Ovary (tissue), 9 donors: ENCODE measurements around the gene RSPH6A. TPM values are rescaled to one million over a fixed set of nuclear protein-coding genes. Genes with fewer than 3 reads are reported as not detected.

ENCODE experiments used
- DNase-seq, 5 donors: peaks; one replicate each; pipeline ENCODE4 v3.0.0-alpha.2; 2019 to 2020
- H3K27ac ChIP-seq, 2 donors: fragments of 200-600 bp; one replicate each; pipeline versions ENCODE4 v1.5.1 to v1.8.0; 2019 to 2022
- H3K27me3 ChIP-seq: fragments of 200-600 bp; one replicate; pipeline ENCODE4 v1.8.0; 2022
- H3K36me3 ChIP-seq: fragments of 200-600 bp; sonication (generic); one replicate; pipeline ENCODE4 v1.5.1; 2019
- H3K4me1 ChIP-seq: one replicate; pipeline ENCODE4 v1.8.1; 2013; ENCODE audit warnings: mild to moderate bottlenecking, moderate library complexity; ENCODE audit not compliant: insufficient read depth
- H3K4me3 ChIP-seq: fragments of 200-600 bp; sonication (generic); one replicate; pipeline ENCODE4 v1.5.1; 2017
- H3K9me3 ChIP-seq, 2 donors: fragments of 200-600 bp in 1 of 2; sonication (generic) in 1 of 2; one replicate each; pipeline versions ENCODE4 v1.5.1 to v1.8.1; 2013 to 2019; ENCODE audit warnings: mild to moderate bottlenecking in 1 of 2, moderate library complexity in 1 of 2
- EP300 ChIP-seq: sonication (generic); formaldehyde crosslinking; IDR thresholded peaks from one replicate; pipeline ENCODE4 v1.6.1; 2017; ENCODE audit warnings: antibody characterized with exemption
- POLR2A ChIP-seq: fragments of 450-650 bp; IDR thresholded peaks from one replicate; pipeline ENCODE4 v1.6.1; 2017; ENCODE audit warnings: antibody characterized with exemption, mild to moderate bottlenecking, moderate library complexity
- WGBS, 3 donors: extraction: QIAGEN DNeasy Blood & Tissue Kit in 1 of 3; methylation state at CpG; one replicate each; pipeline versions ENCODE4 v1.1.5 to v1.1.7; 2013 to 2017; 5-methylcytosine and 5-hydroxymethylcytosine counted together
- intact Hi-C, 4 donors: fragments of 100-400 bp; cut with DNase I; formaldehyde crosslinking; loops; one replicate each; pipeline versions ENCODE4 v1.11.0 to v1.15.1; 2022 to 2023
- polyA plus RNA-seq, 2 donors: library from polyadenylated mRNA; stranded (reverse); fragments of 200-250 nt in 1 of 2; fragments of 350-450 nt in 1 of 2; fragmentation: Illumina TruSeq in 1 of 2; extraction: RNeasy Lipid Tissue Mini Kit (QIAGEN cat#74804) in 1 of 2; gene quantifications; one replicate each; pipeline ENCODE4 v1.2.3, GENCODE V29; 2013 to 2014
- total RNA-seq, 7 donors: library from RNA; depleted of rRNA in 2 of 7; stranded (reverse); fragments of >200 nt in 2 of 7; fragmentation: NEBNext Ultra II Directional in 3 of 7; extraction: Animal tissue kit (Norgen Biotek cat#: 25700) in 3 of 7; gene quantifications; one replicate each; pipeline versions ENCODE4 v1.1.0 to v1.2.4, GENCODE V29; 2016 to 2023
- TF ChIP-seq, protein P1 (sequence below), 3 donors: fragments of 450-650 bp in 2 of 3; fragments of 200-600 bp in 1 of 3; IDR thresholded peaks; one replicate each; pipeline versions ENCODE4 v1.5.1 to v1.8.0; 2016 to 2022; ENCODE audit warnings: antibody characterized with exemption in 3 of 3, mild to moderate bottlenecking in 1 of 3
- donor health status: DM: no; HTN: no; CAD: no; lungs with moderate emphysema.
- donor health status: DM: no; HTN: no; CAD: no.
- donor health status: Bipolar disorder and iron deficiency.
- donor health status: DM: yes; HTN: yes; CAD: no.
- donor health status: DM: no; HTN: no; CAD: no.
- donor health status: DM: yes; HTN: yes; CAD: no.

Gene RSPH6A
- total and polyA plus RNA-seq, 9 donors: 0.13 to 0.15 TPM; not detected in 7

DNA sequence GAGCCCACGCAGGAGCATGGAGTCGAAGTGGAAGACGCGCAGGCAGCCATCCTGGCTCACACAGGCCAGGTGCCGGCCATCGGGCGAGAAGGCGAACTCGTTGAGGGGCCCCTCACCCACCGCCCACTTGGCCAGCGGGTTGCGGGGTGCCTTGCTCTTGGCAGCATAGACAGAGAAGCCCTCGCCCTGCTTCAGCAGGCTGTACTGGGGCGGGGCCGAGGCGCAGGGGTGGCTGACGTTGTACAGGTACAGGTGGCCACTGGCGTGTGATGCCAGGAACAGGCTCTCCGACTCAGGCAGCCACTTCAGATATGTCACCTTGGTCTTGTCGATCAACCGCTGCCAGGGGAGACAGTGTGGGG lies 28.6 kb downstream of the RSPH6A start:
- Histone ChIP-seq H3K4me1 (peaks cover 7% of the 10 kb centered on the region), H3K9me3 (no peaks in the 10 kb centered on the region), H3K4me3 (no peak overlapping the region), H3K27ac (no peak overlapping the region), H3K36me3 (no peaks in the 10 kb centered on the region), H3K27me3 (no peaks in the 10 kb centered on the region)
- WGBS, 3 donors: 91% methylated on average over 21 of the region's 21 CpGs
- no peak for TF ChIP-seq EP300
- TF ChIP-seq, protein P1, sequence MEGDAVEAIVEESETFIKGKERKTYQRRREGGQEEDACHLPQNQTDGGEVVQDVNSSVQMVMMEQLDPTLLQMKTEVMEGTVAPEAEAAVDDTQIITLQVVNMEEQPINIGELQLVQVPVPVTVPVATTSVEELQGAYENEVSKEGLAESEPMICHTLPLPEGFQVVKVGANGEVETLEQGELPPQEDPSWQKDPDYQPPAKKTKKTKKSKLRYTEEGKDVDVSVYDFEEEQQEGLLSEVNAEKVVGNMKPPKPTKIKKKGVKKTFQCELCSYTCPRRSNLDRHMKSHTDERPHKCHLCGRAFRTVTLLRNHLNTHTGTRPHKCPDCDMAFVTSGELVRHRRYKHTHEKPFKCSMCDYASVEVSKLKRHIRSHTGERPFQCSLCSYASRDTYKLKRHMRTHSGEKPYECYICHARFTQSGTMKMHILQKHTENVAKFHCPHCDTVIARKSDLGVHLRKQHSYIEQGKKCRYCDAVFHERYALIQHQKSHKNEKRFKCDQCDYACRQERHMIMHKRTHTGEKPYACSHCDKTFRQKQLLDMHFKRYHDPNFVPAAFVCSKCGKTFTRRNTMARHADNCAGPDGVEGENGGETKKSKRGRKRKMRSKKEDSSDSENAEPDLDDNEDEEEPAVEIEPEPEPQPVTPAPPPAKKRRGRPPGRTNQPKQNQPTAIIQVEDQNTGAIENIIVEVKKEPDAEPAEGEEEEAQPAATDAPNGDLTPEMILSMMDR (IDR thresholded peaks at IDR 0.05): no peak
- intact Hi-C loops: no loop called here
- DNase-seq: no peak

DNA sequence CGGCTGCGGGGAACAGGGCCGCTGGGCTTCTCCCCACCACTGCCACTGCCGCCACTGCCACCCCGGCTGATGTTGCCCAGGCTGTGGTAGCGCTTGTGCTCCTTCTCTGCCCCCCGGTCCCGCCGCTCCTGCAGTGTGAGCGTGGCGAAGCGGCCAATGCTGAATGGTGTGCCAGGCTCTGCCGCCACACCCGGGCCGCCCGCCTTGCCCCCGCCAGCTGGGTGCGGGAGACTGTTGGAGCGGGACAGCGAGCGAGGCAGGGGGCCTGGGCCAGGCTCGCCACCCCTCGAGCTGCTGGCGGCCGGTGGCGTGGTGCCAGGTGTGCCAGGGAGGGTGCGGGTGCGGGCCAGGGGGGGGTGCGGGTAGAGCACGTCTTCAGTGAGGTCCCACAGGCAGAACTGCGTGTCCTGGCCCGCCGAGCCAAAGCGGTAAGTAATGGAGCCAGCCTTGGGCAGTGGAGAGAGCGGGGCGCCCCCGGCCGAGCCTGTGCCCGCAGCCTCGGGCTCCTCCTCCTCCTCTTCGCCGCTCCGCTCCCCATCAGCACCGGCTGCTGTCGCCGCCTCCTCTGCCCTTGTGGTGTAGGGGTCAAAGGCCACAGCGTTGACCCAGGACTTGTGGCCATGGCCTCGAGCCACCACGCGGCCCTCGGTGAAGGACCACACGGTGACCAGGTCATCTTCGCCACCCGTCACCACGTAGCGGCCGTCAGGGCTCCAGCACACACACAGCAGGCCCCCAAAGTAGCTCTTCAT lies 29.2 kb downstream of the RSPH6A start:
- intact Hi-C loops: no loop called here
- Histone ChIP-seq H3K27ac (no peak overlapping the region), H3K36me3 (no peaks in the 10 kb centered on the region), H3K9me3 (no peaks in the 10 kb centered on the region), H3K4me1 (peaks cover 5% of the 10 kb centered on the region), H3K27me3 (no peaks in the 10 kb centered on the region), H3K4me3 (no peak overlapping the region)
- 87 to 94% (median 87%) methylated on average over 57 of the region's 57 CpGs for WGBS, 3 donors
- peak in 2 of 5 donors; percentile 37 to 50 for DNase-seq
- no peak for TF ChIP-seq POLR2A
- TF ChIP-seq, protein P1 (IDR thresholded peaks at IDR 0.05): no peak
- TF ChIP-seq EP300: no peak

DNA sequence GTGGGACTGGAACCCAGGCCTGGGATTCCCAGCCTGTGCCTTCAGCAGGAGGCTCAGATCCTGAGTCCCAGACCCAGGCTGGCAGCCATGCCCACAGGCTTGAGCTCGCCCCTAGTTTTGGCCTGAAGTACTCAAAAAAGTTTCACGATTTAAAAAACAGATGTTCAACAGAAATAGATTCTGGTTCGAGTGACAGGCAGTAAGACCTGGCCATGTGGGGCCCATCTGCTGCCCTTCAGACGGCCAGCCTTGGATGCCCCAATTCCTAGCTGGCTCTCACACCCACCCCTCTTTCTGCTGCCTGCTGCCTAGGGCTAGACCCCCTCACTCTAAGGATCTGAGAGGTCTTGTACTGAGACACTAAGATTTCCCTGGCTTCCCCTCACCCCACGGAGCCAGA lies 30.0 kb downstream of the RSPH6A start:
- WGBS, 3 donors: 69 to 85% (median 73%) methylated on average over 5 of the region's 5 CpGs
- no peak for DNase-seq
- intact Hi-C loops: no loop called here
- TF ChIP-seq EP300: no peak
- no peak for TF ChIP-seq POLR2A
- TF ChIP-seq, protein P1 (IDR thresholded peaks at IDR 0.05): no peak
- Histone ChIP-seq H3K4me1 (peaks cover 11% of the 10 kb centered on the region), H3K9me3 (no peaks in the 10 kb centered on the region), H3K27me3 (no peaks in the 10 kb centered on the region), H3K36me3 (no peaks in the 10 kb centered on the region), H3K27ac (peak overlapping the region in 1 of 2 donors; percentile 78), H3K4me3 (no peak overlapping the region)

DNA sequence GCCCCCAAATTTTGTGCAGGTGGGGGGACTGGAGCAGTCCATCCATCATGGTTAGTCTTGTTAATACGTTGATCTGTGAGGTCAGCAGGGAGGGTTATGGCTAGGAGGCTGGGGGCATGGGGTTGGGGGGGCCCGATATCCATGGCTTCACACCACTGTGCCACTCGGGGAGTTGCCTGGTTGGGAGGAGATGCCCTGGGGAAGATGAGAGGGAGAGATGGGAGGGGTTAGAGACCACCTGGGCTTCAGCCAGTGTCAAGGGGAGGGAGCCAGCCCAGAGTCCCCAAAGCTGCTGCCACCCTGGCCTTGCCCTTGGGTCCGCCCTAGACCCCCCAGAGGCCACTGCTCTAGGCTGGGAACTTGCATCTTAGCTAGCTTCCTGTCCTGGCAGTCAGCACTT lies 31.0 kb downstream of the RSPH6A start:
- Histone ChIP-seq H3K9me3 (no peaks in the 10 kb centered on the region), H3K27ac (peak overlapping the region; percentile 71 to 78), H3K27me3 (no peaks in the 10 kb centered on the region), H3K4me1 (peaks cover 15% of the 10 kb centered on the region), H3K36me3 (no peaks in the 10 kb centered on the region), H3K4me3 (no peak overlapping the region)
- intact Hi-C loops: loop anchor here in 1 of 4 donors (5.0 kb wide), 1 partner anchor 277 kb away; the partner anchor contains the start of gene VASP
- TF ChIP-seq EP300: no peak
- TF ChIP-seq POLR2A: no peak
- TF ChIP-seq, protein P1 (IDR thresholded peaks at IDR 0.05): no peak
- DNase-seq: no peak
- WGBS, 3 donors: 63 to 79% (median 70%) methylated on average over 4 of the region's 4 CpGs
